Measurements from ENCODE around the gene DHRSX. TPM values are rescaled to one million over a fixed set of nuclear protein-coding genes. Genes with fewer than 3 reads are reported as not detected.

DHRSX gene
- total and polyA plus RNA-seq, 10 of the 15 experiments (the other 5 are each of a cell fraction or from before 2014, with no cell fraction given): 1.7 to 39.5 (median 16.5) TPM

- FAIRE-seq: no peak
- intact Hi-C loops (cut with micrococcal nuclease; ENCODE audit: unreplicated experiment): no loop called here
- 99% methylated on average over 4 of the region's 4 CpGs for WGBS (ENCODE audit: insufficient coverage, insufficient replicate concordance, low lambda C conversion rate, missing lambda C conversion rate)
- Histone ChIP-seq H3K4me1 (ENCODE audit: control insufficient read depth, insufficient read depth, low read length) (no peaks in the 10 kb centered on the region), H4K20me1 (ENCODE audit: control insufficient read depth, insufficient read depth) (no peaks in the 10 kb centered on the region), H3K4me2 (ENCODE audit: control insufficient read depth, insufficient read depth) (no peak overlapping the region), H3K27me3 (replicated peaks in 1 of 2; ENCODE audit: control insufficient read depth in 2 of 2, insufficient read depth in 2 of 2, low read length in 1 of 2) (no peaks in the 10 kb centered on the region), H3K9me3 (replicated peaks; ENCODE audit: control insufficient read depth, insufficient read depth, low read length) (peaks cover 4% of the 10 kb centered on the region), H3K79me2 (ENCODE audit: control insufficient read depth, insufficient read depth, low read length) (no peaks in the 10 kb centered on the region), H3K27ac (ENCODE audit: control insufficient read depth, insufficient read depth) (no peak overlapping the region), H3K36me3 (ENCODE audit: control insufficient read depth in 2 of 2, insufficient read depth in 2 of 2, low read length in 1 of 2) (no peaks in the 10 kb centered on the region; a peak in 1 of 4 replicates), H2AFZ (ENCODE audit: control insufficient read depth, low read depth, low read length) (no peak overlapping the region), H3K4me3 (no peak overlapping the region), H3K9ac (ENCODE audit: control insufficient read depth, insufficient read depth, low read length) (no peak overlapping the region)
- CTCF ChIA-PET: no interaction called here
- POLR2A ChIA-PET: no interaction called here
- RAD21 ChIA-PET (ENCODE audit: unreplicated experiment): no interaction called here
- SMC1A ChIA-PET (ENCODE audit: uncharacterized antibody, unreplicated experiment): no interaction called here
- TF ChIP-seq NBN (IDR thresholded peaks at IDR 0.05) (no peak), MXI1 (IDR thresholded peaks at IDR 0.05; ENCODE audit: low read depth, low read length) (no peak), RAD51 (IDR thresholded peaks at IDR 0.05) (no peak), NR2C1 (IDR thresholded peaks at IDR 0.05) (no peak), TARDBP (IDR thresholded peaks at IDR 0.05; ENCODE audit: borderline replicate concordance) (no peak), SREBF2 (IDR thresholded peaks at IDR 0.05; ENCODE audit: low read length) (no peak), TBL1XR1 (IDR thresholded peaks at IDR 0.05; ENCODE audit: low read depth, low read length) (no peak)
- no peak for DNase-seq (ENCODE audit: low read depth, low spot score)
- ATAC-seq: no peak
- no TSS peak for BruUV-seq (replicated peaks)
- in situ Hi-C loops (cut with MboI): no loop called here
Observed at GRCh38 chrX:2299871-2300270, 200.9 kb downstream of the DHRSX start.

GRCh38 chrX:2286731-2287130 lies 214.0 kb downstream of the DHRSX start:
- no TSS peak for BruUV-seq (replicated peaks)
- ChIA-PET RAD21 (ENCODE audit: unreplicated experiment) (no interaction called here), CTCF (no interaction called here), SMC1A (ENCODE audit: uncharacterized antibody, unreplicated experiment) (no interaction called here), POLR2A (no interaction called here)
- no peaks in the 10 kb centered on the region; the same call in 2 of the 3 replicates for H3K9me3 ChIP-seq (replicated peaks; ENCODE audit: control insufficient read depth, insufficient read depth, low read length)
- H3K27ac ChIP-seq (ENCODE audit: control insufficient read depth, insufficient read depth): no peak overlapping the region
- TF ChIP-seq NR2C1 (IDR thresholded peaks at IDR 0.05): no peak
- peak; percentile 52; the same call in 1 of the 2 replicates for TF ChIP-seq RELB (IDR thresholded peaks at IDR 0.05; ENCODE audit: low read depth)
- peak; percentile 26 to 30; a peak in 2 of 4 replicates for TF ChIP-seq IKZF2 (IDR thresholded peaks at IDR 0.05)
- TF ChIP-seq MTA2 (IDR thresholded peaks at IDR 0.05; ENCODE audit: low read depth): peak; percentile 54; the same call in 1 of the 2 replicates
- DNase-seq (ENCODE audit: low read depth, low spot score): no peak
- H3K79me2 ChIP-seq (ENCODE audit: control insufficient read depth, insufficient read depth, low read length): no peaks in the 10 kb centered on the region
- no peaks in the 10 kb centered on the region for H3K27me3 ChIP-seq (replicated peaks in 1 of 2; ENCODE audit: control insufficient read depth in 2 of 2, insufficient read depth in 2 of 2, low read length in 1 of 2)
- no peaks in the 10 kb centered on the region for H3K4me1 ChIP-seq (ENCODE audit: control insufficient read depth, insufficient read depth, low read length)
- FAIRE-seq: no peak
- no peak overlapping the region for H2AFZ ChIP-seq (ENCODE audit: control insufficient read depth, low read depth, low read length)
- WGBS (ENCODE audit: insufficient coverage, insufficient replicate concordance, low lambda C conversion rate, missing lambda C conversion rate): 2% methylated on average over 2 of the region's 2 CpGs
- no peaks in the 10 kb centered on the region for H3K36me3 ChIP-seq (ENCODE audit: control insufficient read depth in 2 of 2, insufficient read depth in 2 of 2, low read length in 1 of 2)
- in situ Hi-C loops (cut with MboI): no loop called here
- H3K4me3 ChIP-seq: no peak overlapping the region
- intact Hi-C loops (cut with micrococcal nuclease; ENCODE audit: unreplicated experiment): no loop called here
- no peak overlapping the region for H3K9ac ChIP-seq (ENCODE audit: control insufficient read depth, insufficient read depth, low read length)
- no peak overlapping the region for H3K4me2 ChIP-seq (ENCODE audit: control insufficient read depth, insufficient read depth)
- peak; percentile 40; the same call in 1 of the 3 replicates for ATAC-seq
- no peaks in the 10 kb centered on the region for H4K20me1 ChIP-seq (ENCODE audit: control insufficient read depth, insufficient read depth)
